NCI-H2171 (cell line): Measurements from ENCODE around the gene SPACA7.

Experiments used
- DNase-seq: peaks from one replicate; lab custom pipeline; 2025; lab: John Stamatoyannopoulos, UW

The SPACA7 gene

DNA sequence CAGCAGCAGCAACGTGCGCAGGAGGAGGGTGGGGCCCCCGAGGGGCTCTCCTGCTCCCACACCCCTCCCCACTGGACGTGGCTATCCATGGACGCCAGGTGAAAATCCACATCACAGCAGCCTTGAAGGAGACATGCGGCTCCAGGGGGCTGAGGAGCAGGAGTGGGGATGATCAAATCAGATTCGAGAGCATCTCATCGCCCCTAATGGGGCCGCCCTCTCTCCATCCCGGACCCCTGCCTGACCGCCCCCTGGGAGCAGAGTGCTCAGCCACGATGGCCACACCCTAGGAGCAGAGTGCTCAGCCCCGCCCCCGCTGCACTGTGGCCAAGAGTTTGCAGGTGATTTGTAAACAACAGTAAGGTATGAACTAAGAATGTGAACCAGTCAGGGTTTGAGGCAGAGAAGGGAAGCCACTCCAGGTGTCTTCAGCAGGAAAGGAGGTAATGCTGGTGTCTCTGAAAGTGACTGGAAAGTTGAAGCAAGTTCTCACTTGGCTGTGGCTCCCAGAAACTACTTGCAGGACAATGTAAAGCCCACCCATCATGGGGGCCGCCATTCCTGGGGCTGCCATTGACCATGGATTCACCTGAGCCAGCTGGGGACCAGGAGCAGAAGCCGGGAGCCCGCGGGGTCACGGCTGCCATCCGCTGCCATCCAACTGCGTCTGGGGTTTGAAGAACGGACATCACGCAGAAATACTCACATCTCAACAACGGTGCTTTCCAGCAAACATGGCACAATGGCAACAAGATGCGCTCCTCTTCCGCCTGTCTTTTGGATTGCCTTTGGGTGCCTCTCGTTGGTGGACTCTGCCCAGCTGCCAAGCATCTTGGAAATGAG is 71.8 kb downstream of the SPACA7 start:
- no peak for DNase-seq

DNA sequence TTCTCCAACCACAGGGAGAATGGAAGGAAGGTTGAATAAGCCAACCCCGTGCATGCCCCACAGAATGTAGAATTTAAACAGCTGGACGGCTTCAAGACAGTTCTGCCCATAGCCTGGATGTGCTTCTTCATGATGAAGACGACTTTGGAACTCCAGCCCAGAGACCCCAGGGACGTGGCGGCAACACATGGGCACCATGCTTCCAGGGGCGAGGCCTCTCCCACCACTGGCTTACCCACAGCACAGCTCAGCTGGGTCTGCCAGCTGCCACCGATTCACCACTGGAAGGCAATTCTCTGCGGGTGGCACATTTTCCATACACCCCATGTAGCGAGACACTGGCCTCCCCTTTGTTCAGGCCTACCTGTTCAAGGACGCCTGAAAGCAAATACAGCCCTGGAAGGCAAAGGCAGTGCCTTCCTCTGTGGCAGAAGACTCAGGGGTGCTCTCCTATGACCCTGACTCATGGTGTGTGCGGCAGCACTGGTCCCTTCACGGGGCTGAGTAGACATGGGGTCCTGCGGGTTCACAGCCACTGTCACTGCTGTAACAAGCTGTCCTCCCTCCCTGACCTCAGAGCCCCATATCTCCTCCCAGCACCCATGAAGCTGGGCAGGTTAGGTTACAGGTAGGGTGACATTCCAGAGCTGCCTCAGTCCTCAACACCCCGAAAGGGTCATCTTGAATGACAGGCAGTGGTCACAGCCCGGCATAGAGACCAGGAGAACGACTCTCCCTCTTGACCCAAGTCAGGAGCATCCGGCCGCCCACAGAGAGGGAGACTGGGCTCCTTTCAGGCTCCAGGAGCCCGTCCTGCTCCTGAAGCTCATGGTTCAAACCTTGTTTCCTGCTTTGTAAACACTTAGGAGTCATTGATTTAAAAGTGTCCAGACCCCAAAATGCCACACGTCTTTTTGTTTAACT is 72.7 kb downstream of the SPACA7 start:
- no peak for DNase-seq

DNA sequence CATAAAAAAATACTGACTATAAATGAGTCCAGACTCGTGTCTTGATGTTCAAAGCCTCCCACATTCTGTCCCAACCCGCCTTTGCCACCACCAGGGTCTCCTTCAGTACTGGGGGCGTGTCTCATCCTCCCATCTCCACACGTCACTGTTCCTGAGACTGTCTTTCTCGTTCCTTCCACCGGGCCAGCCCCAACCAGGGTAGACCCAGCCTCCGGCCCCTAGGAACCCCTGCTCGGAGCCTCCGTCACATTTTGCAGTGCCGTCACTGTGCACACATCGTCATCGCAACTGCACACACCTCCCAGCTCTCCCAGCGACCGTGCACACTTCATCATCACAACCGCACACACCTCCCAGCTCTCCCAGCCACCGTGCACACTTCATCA is 73.4 kb downstream of the SPACA7 start:
- no peak for DNase-seq

DNA sequence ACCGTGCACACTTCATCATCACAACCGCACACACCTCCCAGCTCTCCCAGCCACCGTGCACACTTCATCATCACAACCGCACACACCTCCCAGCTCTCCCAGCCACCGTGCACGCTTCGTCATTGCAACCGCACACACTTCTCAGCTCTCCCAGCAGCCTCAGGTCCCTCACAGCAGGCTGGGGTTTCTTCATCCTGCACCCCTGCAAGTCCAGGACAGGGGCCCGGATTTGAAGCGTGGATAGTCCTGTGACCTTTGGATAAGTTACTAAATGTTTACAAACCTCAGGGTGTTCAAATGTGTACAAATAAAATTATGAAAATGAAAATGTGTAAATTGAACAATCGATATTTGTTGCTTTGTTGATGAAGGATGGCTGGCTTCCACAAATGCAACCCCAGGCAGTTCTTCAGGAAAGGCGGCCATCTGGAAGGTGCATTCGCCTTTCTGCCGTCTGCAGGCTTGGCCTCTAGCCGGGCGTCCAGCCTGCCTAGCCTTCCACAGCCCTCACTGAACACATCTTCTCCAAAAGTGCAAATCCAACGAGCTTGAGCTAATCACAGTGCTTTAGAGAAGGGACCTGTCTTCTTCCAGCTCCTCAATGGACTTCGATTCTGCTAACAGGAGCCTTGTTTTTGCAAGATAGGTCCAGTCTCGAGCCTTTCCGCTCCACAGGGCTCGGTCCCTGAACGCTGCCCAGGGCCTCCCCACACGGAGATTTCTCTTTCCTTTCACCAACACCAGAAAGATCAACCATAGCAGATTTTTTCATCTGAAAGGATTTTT is 74.2 kb downstream of the SPACA7 start:
- no peak for DNase-seq

DNA sequence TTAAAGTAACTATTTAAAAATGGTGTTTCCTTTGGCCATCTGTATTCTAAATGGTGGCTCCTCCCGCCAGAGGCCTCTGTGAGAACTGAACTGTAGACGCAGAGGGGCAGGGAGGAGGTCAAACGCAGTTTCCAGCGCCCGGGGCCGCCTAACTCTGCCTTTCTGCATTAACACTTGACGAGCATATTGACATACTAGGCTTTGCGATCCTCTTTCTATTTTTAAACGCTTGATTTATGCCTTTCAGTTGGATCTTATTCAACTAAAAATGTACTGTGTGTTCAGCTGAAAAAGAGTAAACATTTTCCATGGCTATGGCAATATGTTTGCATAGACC is 74.7 kb downstream of the SPACA7 start:
- no peak for DNase-seq

DNA sequence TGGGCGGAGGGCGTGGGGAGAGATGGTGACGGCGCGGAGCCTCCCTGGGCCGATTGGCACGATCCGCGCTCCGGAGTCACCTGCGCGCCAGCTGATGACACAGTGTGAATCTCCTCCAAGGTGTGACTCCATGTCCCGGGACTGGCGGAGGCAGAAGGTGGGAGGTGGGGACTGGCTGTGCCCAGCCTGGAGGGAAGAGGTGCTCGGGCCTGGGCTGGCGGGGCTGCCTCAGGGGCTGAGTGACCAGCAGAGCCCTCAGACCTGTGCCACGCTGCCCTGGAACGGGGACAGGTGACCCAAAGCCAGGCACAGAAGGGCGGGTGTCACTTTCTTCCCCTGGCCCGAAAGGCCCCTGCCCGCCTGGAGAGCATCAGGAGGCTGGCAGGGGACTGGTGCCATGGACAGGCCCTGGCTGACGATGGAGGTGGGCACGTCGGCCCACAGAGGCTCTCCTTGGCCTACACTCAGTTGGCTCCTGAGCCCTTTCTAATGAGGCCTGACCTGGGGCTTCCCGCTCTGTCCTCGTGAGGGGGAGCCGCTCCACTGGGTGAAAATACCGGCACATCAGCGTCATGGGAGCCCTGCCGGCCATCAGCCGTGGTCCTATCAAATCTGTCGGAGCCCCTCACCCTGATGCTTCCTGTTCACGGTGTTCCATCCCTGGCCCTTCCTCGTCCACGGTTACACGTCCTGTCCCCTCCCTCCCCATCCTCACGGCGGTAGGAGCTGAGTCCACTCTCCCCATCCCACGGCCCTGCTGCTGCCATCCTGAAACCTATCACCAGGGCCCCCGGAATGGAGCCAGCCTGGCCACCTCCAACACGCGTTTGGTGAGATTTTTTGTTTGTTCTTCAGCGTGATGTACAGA is 75.6 kb downstream of the SPACA7 start:
- DNase-seq: no peak

DNA sequence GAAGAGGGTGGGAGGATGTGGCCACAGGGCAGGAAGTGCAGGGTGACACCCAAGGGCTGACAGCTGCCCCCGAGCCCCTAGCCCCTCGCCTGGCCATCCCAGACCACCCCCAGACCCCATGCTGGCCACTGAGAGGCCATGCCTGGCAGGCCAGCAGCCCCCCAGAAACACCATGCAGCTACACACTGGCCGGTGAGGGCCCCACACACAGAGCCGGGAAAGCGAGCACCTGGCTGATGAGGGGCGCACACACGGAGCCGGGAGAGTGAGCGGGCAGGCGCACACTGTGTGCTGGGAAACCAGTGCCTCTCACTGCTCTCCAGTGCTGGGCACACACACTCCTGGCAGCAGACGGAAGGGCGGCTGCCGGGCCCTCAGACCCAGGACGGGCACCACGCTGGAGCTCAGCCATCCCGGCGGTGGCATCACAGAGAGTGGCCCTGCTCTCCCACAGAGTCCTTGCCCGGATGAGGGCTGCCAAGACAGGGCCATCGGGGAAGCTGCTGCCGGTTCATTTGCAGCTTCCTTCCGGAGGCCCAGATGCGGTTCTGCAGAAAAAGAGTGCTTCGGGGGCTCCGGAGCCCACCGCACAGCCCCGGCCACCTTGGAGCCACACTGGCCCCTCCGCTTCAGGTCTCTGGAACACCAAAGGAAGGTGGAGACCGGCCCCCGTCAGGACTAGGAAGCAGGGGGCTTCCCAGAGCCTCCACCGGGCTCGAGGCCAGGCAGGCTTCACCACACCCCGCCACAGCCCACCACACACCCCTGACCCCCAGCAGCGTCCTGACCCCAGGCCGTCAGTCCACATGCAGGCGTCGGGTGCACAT is 76.4 kb downstream of the SPACA7 start:
- DNase-seq: no peak

DNA sequence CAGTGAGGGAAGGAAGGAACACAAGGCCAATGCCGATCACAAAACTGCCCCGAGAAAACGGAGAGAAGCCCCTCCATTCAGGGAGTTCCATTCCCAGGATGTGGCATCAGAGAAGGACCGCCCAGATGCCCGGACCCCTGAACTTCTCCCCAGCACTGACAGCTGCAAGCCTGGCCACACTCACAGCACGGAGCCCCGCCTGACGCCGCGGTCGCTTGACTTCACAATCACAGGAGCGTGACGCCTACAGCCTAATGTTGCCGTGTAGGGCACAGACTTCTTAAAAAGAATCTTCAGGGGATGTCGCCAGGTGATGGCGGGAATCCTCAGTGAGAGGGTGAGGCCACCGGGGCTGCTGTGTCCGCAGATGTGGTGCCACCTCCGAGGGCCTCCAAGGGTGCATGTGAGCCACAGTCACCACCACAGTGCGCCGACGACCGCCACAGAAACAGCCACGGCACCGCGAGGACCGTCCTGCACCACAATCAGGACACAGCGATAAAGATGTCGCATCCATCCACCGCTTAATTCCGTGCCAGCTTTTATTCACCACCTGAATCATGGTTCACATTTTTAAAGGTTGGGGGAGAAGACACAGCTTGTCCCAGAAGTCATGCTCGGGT is 77.2 kb downstream of the SPACA7 start:
- no peak for DNase-seq

DNA sequence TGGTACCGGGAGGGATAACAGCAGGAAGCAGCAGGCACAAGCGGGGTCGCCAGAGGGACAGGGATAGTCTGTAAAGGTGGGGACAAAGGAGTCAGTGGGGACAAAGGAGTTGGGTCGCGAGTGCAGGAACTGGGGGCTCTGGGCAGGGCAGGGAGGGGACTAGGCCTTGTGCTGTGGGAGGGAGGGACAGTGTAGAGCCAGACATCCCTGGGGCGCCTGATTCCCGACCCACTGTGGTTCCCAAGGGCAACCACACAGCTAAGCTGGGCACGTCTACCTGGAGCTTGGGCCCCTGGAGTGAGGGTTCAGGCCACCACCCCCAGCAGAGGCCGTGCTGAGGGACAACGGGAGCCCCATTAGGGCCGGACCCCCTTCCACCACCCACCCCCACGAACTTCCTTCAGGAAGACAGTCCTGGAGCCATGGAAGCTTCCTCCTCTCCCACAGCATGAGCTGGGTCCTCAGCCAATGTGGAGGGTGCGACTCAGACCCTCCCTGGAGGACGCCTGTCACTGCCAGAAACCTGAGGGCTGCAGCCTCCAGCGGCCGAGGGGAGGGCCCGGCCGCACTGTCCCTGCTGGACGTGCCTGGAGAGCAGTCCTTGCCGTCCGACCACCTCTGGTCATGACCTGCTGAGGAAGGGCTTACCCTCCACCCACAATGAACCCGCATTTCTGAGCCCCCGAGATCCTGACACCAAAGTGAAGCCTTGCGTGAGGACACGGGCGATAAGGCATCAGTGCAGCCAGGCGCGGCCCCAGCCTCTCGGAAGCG is 77.9 kb downstream of the SPACA7 start:
- no peak for DNase-seq

DNA sequence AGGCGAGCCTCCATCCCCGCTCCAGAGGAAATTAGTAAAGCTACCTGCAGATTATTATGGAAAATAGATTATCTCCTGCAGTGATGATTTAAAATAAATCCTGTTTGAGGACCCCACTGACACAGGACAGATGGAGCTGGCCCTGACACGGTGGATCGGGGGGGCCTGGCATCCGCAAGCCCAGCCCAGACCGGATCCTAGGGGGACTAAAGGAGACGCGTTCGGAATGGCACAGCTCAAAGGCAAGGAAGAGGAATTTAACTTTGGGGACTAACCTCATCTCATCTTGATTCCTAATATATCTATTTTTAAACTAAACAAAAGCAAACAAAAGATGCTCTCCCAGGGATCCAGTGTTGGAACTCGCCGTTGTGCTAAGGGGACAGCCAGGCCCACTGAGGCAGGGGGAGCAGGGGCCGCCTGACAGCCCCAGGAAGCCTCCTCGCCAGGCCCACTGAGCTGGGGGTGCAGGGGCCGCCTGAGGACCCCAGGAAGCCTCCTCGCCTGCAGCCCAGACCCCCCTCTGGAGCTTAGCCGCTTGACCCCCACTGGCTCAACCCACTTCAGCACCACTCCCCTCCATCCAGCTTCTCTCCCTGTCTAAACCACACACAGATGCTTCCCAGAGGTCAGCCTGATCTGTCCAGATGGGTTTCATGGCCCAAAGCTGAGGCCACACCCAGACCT is 78.6 kb downstream of the SPACA7 start:
- no peak for DNase-seq

DNA sequence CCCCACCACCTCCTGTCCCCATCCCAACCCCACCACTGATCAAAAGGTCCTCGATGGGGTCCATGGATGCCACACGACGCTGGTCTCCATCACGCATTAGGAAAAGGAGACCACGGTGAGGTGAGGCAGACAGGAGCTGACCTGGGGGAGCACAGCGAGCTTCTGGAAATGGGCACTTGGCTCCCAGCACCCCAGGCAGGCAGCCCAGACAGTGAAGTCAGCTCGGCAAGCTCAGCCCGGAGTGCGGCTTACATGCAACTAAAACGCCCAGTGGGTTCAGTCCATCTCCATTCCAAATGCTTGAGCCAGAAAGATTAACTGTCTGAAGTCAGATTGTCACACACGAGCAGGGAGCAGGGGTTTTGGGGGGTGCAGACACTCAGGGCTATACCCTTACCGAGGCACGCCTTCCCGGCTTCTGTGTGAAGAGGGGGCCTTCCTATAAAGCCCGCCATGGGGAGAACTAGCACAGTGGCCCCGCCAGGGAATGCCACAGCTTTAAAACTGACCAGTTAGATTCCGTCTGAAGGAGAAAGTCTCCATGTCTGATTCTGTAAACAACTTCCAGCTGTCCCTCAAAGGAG is 79.4 kb downstream of the SPACA7 start:
- no peak for DNase-seq

DNA sequence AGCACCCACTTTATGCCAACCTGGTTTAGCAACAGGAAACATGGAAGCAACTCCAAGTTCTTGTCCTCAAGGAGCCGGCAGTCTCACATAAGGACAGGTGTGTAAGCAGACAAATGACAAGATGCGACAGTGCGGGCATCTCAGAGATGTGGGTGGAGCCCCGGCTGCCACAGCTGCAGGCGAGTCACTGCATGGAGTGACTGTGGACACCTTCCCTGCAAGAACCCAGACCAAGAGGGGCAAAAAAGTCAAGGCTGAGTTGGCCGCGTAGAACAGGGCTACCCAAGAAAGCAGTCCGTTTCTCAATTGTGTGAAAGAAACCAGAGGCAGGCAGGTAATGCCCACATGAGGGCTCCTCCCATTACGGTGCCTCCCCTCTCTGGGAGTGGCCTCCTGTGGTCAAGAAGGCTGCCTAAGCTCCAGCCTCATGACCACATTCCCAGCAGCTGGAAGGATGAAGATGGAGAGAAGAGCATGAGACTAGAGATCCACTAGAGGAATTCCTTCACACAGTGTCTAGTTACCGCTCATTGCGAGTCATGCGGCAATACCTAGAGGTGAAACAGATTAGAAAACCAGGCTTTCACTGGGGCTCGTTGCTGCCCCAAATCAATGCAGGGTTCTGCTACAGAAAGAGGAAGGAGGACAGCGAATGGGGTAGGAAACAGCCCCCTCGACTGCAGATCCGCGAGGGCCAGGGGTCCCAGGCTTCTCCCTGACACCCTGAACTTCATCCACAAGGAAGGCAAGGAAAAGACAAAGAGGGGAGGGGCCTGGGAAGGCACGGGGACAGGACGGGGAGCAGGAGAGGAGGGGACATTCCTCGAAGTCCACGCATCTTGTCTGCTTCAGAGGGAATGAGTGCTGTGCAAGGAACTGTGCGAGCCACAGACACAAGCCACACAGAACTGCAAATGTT is 80.2 kb downstream of the SPACA7 start:
- DNase-seq: no peak

DNA sequence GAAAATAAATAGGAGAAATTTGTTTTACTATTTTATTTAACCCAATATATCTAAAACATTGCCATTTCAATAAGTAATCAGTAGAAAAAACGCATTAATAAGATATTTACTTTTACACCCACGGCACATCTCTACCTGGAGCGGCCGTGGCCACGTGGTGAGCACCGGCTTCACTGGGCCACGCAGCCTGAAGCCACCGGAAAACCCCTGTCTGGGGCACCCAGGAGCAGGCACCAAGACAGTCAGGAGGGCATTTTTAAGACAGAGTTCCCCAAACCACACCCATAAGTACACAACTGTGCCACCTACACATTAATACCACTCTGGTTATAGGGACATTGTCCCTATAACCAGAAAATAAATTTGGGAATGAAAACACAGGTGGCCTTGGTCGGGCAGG is 80.9 kb downstream of the SPACA7 start:
- DNase-seq: no peak

DNA sequence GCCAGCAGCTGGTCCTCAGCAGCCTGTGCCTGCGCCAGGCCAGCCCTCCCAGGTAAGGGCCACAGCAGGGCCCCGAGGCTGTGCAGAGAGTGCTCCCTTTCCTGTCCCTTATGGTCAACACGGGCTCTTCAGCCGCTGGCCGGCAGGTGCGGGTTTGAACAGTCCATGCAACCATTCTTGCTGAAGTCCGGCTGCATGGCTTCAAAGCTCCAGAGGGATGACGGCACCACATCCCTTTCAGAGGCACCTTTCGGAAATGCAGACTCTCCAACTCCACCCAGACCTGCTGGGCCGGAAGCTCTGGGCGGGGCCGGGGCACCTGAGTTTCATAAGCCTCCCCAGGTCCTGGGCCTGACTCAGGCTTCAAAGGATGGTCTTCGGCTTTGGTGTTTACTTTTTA is 81.3 kb downstream of the SPACA7 start:
- no peak for DNase-seq

DNA sequence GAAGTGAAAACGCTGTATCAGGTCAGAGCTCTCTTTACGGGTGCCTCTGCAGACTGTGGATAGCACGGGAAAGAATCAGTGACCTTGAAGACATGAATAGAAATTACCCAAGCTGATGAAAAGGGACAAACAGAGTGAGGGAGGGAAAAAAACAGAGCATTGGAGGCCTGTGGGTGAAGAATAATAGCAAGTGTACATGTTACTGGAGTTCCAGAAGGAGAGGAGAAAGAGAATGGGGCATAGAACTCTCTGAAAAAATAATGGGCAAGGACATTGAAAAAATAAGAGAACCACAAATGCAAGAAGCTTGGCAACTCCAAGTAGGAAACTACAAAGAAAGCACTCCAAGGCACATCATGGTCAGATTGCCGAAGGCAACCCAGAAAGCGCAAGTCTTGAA is 86.3 kb downstream of the SPACA7 start:
- no peak for DNase-seq

DNA sequence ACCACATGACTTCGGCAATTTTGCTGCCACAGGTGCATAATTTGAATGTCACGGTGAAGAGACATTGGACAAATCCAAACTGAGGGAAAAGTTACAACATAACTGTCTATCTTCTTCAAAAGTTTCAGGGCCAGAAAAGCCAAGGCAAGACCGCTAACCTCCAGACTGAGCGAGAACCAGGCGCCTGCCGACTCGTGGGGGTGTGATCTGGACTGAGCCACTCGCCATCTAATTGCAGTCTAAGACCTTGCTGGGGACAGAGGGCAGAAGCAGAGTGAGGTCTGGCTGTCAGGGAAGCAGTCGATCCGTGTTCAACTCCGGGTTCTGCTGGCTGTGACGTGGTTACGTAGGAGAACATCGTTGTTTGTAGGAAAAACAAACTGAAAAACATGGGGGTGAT is 88.6 kb downstream of the SPACA7 start:
- DNase-seq: no peak
